ENCODE data around the gene MACROD2.

- no peak for TF ChIP-seq ZC3H10 (CRISPR knock-in tag; IDR thresholded peaks at IDR 0.05)
- no peak for TF ChIP-seq GLIS3 (CRISPR knock-in tag; IDR thresholded peaks at IDR 0.05)
- no peak for TF ChIP-seq CSRNP3 (CRISPR knock-in tag; IDR thresholded peaks at IDR 0.05)
- TF ChIP-seq, protein P1, sequence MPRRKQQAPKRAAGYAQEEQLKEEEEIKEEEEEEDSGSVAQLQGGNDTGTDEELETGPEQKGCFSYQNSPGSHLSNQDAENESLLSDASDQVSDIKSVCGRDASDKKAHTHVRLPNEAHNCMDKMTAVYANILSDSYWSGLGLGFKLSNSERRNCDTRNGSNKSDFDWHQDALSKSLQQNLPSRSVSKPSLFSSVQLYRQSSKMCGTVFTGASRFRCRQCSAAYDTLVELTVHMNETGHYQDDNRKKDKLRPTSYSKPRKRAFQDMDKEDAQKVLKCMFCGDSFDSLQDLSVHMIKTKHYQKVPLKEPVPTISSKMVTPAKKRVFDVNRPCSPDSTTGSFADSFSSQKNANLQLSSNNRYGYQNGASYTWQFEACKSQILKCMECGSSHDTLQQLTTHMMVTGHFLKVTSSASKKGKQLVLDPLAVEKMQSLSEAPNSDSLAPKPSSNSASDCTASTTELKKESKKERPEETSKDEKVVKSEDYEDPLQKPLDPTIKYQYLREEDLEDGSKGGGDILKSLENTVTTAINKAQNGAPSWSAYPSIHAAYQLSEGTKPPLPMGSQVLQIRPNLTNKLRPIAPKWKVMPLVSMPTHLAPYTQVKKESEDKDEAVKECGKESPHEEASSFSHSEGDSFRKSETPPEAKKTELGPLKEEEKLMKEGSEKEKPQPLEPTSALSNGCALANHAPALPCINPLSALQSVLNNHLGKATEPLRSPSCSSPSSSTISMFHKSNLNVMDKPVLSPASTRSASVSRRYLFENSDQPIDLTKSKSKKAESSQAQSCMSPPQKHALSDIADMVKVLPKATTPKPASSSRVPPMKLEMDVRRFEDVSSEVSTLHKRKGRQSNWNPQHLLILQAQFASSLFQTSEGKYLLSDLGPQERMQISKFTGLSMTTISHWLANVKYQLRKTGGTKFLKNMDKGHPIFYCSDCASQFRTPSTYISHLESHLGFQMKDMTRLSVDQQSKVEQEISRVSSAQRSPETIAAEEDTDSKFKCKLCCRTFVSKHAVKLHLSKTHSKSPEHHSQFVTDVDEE (CRISPR knock-in tag; IDR thresholded peaks at IDR 0.05), result no peak
- TF ChIP-seq PATZ1 (CRISPR knock-in tag; IDR thresholded peaks at IDR 0.05; ENCODE audit: borderline replicate concordance), result no peak
- no peak for TF ChIP-seq BACH2 (CRISPR knock-in tag; IDR thresholded peaks at IDR 0.05; ENCODE audit: borderline replicate concordance)
- no peak for TF ChIP-seq RARB (CRISPR knock-in tag; IDR thresholded peaks at IDR 0.05)
Measured at GRCh38 chr20:15612769-15613168, 1617.5 kb downstream of the MACROD2 start.
